Measurements from ENCODE around the gene CBR3.

CBR3 gene

DNA sequence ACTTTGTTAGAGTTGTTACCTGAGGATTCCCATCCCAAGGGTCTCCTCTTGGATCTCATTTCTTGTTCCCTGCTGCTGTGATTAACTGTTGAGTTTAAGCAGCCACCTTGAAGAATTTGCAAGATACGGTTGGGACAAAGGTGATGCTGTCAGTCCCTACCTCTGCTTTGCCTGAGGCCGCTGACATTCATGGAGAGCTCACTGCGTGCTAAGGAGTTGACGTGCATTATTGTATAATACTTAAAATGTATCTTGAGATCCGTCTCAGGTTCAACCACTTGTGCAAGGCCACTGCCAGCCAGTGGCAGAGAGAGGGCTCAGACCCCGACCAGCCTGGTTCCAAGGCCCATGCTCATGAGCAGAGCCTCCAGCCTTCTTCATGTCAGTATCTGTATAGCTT, 35.9 kb downstream of the CBR3 start:
- H3K4me3 Mint-ChIP-seq: no peak overlapping the region
- H3K27ac Mint-ChIP-seq: no peak overlapping the region
- DNase-seq: no peak
- TF ChIP-seq, protein P1, sequence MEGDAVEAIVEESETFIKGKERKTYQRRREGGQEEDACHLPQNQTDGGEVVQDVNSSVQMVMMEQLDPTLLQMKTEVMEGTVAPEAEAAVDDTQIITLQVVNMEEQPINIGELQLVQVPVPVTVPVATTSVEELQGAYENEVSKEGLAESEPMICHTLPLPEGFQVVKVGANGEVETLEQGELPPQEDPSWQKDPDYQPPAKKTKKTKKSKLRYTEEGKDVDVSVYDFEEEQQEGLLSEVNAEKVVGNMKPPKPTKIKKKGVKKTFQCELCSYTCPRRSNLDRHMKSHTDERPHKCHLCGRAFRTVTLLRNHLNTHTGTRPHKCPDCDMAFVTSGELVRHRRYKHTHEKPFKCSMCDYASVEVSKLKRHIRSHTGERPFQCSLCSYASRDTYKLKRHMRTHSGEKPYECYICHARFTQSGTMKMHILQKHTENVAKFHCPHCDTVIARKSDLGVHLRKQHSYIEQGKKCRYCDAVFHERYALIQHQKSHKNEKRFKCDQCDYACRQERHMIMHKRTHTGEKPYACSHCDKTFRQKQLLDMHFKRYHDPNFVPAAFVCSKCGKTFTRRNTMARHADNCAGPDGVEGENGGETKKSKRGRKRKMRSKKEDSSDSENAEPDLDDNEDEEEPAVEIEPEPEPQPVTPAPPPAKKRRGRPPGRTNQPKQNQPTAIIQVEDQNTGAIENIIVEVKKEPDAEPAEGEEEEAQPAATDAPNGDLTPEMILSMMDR (IDR thresholded peaks at IDR 0.05): no peak
- peaks cover 13% of the 10 kb centered on the region for H3K36me3 Mint-ChIP-seq (ENCODE audit: low read depth)
- peaks cover 17% of the 10 kb centered on the region for H3K27me3 Mint-ChIP-seq (ENCODE audit: low read depth, poor library complexity)
- H3K9me3 Mint-ChIP-seq: no peaks in the 10 kb centered on the region
- H3K4me1 Mint-ChIP-seq: peaks cover 19% of the 10 kb centered on the region

DNA sequence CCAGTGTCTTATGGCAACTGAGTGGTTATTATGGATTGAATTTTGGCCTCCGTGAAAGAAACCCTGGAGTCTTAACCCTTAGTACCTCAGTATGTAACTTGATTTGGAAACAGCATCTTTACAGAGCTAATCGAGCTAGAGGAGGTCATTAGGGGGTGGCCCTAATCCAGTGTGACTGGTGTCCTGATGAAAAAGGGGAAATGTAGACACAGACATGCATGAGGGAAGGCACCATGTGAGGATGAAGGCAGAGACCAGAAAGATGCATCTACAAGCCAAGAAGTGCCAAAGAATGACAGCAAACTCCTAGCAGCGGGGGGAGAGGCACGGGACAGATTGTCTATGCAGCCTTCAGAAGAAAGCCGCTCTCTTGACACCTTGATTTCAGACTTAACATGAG, 36.5 kb downstream of the CBR3 start:
- DNase-seq: no peak
- H3K4me1 Mint-ChIP-seq: peaks cover 18% of the 10 kb centered on the region
- H3K27me3 Mint-ChIP-seq (ENCODE audit: low read depth, poor library complexity): peaks cover 17% of the 10 kb centered on the region
- TF ChIP-seq, protein P1 (IDR thresholded peaks at IDR 0.05): no peak
- H3K4me3 Mint-ChIP-seq: no peak overlapping the region
- no peak overlapping the region for H3K27ac Mint-ChIP-seq
- H3K36me3 Mint-ChIP-seq (ENCODE audit: low read depth): peaks cover 13% of the 10 kb centered on the region
- no peaks in the 10 kb centered on the region for H3K9me3 Mint-ChIP-seq

GRCh38 chr21:36171741-36172331, 37.0 kb downstream of the CBR3 start:
- Mint-ChIP-seq H3K9me3 (no peaks in the 10 kb centered on the region), H3K4me3 (no peak overlapping the region)

GRCh38 chr21:36174780-36175179, 39.9 kb downstream of the CBR3 start:
- no peak overlapping the region for H3K4me3 Mint-ChIP-seq
- DNase-seq: no peak
- H3K36me3 Mint-ChIP-seq (ENCODE audit: low read depth): peaks cover 3% of the 10 kb centered on the region
- H3K9me3 Mint-ChIP-seq: peaks cover 11% of the 10 kb centered on the region
- peaks cover 13% of the 10 kb centered on the region for H3K27me3 Mint-ChIP-seq (ENCODE audit: low read depth, poor library complexity)
- H3K4me1 Mint-ChIP-seq: peaks cover 10% of the 10 kb centered on the region
- H3K27ac Mint-ChIP-seq: no peak overlapping the region
- TF ChIP-seq, protein P1 (IDR thresholded peaks at IDR 0.05): no peak

More at GRCh38 chr21:36171741-36172331, 37.0 kb downstream of the CBR3 start:
- H3K36me3 Mint-ChIP-seq (ENCODE audit: low read depth): peaks cover 13% of the 10 kb centered on the region
- H3K27ac Mint-ChIP-seq: no peak overlapping the region
- peaks cover 13% of the 10 kb centered on the region for H3K4me1 Mint-ChIP-seq
- H3K27me3 Mint-ChIP-seq (ENCODE audit: low read depth, poor library complexity): peaks cover 15% of the 10 kb centered on the region
- DNase-seq: no peak
- TF ChIP-seq, protein P1 (IDR thresholded peaks at IDR 0.05): no peak

DNA sequence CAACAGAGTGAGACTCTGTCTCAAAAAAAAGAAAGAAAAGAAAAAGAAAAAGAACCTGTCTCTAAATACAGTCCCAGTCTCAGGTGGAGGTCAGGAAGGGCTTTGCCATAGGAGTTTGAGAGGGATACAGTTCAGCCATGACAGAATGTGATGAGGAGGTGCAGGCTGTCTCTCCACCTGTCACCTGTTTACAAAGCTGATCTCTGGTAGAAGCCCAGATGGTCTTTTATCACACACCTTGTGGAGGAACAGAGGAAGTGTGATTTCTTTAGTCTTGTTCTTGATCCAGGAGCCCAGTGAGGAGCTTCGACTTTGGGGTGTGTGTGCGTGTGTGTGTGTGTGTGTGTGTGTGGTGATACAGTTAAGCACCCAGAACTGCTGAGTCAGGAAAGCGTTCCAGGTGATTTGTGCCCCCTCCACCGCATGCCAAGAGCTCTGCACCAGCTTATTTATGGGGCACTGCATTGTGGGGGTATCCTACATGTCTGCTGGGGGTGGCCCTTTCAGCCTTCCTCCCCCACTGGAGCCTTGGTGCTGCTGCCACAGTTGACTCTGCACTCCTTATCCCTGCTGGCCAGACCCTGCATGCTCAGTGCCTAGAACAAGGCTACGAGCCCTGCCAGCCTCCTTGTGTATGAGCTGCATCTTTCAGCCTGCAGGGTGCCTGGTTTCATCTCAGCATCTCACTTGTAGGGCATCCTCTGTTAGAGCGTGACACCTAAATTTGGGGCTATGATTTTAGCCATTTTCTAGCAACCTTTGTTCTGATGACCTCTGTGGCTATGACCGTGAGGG, 41.1 kb downstream of the CBR3 start:
- Mint-ChIP-seq H3K4me3 (no peak overlapping the region), H3K27ac (no peak overlapping the region), H3K36me3 (ENCODE audit: low read depth) (no peaks in the 10 kb centered on the region), H3K27me3 (ENCODE audit: low read depth, poor library complexity) (peaks cover 11% of the 10 kb centered on the region), H3K4me1 (peaks cover 10% of the 10 kb centered on the region), H3K9me3 (peaks cover 13% of the 10 kb centered on the region)
- no peak for DNase-seq
- TF ChIP-seq, protein P1 (IDR thresholded peaks at IDR 0.05): no peak
